Testis (tissue), 2 donors: ENCODE measurements around the gene VASN.

Experiments used
- POLR2A ChIP-seq: fragments of 450-650 bp; IDR thresholded peaks from one replicate; pipeline ENCODE4 v1.6.1; 2017; ENCODE audit warnings: antibody characterized with exemption, mild to moderate bottlenecking, moderate library complexity
- TF ChIP-seq, protein P1 (sequence below), 3 experiments: fragments of 450-650 bp in 2 of 3; fragments of 200-600 bp in 1 of 3; sonication (generic) in 1 of 3; IDR thresholded peaks; one replicate each; pipeline ENCODE4 v1.5.1; 2016 to 2019; ENCODE audit warnings: antibody characterized with exemption in 3 of 3, mild to moderate bottlenecking in 2 of 3, moderate library complexity in 1 of 3

DNA sequence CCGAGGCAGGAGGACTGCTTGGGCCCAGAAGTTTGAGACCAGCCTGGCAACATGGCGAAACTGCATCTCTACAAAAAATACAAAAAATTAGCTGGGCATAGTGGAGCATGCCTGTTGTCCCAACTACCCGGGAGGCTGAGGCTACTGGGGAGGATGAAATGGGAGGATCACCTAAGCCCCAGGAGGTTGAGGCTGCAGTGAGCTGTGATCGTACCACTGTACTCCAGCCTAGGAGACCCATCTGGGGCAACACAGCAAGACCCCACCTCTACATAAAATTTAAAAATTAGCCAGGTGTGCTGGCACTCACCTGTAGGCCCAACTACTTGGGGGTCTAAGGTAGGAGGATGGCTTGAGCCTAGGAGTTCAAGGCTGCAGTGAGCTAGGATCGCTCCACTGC, 22.3 kb upstream of the VASN start:
- no peak for TF ChIP-seq POLR2A
- TF ChIP-seq, protein P1, sequence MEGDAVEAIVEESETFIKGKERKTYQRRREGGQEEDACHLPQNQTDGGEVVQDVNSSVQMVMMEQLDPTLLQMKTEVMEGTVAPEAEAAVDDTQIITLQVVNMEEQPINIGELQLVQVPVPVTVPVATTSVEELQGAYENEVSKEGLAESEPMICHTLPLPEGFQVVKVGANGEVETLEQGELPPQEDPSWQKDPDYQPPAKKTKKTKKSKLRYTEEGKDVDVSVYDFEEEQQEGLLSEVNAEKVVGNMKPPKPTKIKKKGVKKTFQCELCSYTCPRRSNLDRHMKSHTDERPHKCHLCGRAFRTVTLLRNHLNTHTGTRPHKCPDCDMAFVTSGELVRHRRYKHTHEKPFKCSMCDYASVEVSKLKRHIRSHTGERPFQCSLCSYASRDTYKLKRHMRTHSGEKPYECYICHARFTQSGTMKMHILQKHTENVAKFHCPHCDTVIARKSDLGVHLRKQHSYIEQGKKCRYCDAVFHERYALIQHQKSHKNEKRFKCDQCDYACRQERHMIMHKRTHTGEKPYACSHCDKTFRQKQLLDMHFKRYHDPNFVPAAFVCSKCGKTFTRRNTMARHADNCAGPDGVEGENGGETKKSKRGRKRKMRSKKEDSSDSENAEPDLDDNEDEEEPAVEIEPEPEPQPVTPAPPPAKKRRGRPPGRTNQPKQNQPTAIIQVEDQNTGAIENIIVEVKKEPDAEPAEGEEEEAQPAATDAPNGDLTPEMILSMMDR (IDR thresholded peaks at IDR 0.05), result no peak
